Hindlimb muscle (tissue), 1 donor: Measurements from ENCODE around the gene MSL2. TPM values are rescaled to one million over a fixed set of nuclear protein-coding genes. Genes with fewer than 3 reads are reported as not detected.
"Not testable (repeated sequence)": the region's sequence is repeated elsewhere in the genome, so short reads cannot be mapped to it uniquely, and the experiment has no call there.

Experiments
- DNase-seq: peaks from one replicate; pipeline ENCODE4 v3.0.0-alpha.2; 2013
- polyA plus RNA-seq: library from polyadenylated mRNA; unstranded; fragments of 120-200 nt; gene quantifications from one replicate; pipeline ENCODE4 v1.2.1, GENCODE V29; 2013; ENCODE audit not compliant: insufficient read length

MSL2 gene
- polyA plus RNA-seq, 1 donor: 24.5 TPM

- not testable (repeated sequence) for DNase-seq
Observed at GRCh38 chr3:136192195-136192594, 3.9 kb downstream of the MSL2 start.

GRCh38 chr3:136189859-136190617 lies 6.1 kb downstream of the MSL2 start:
- no peak for DNase-seq

GRCh38 chr3:136189043-136189442 lies 7.1 kb downstream of the MSL2 start:
- no peak for DNase-seq

GRCh38 chr3:136187868-136188267 lies 8.3 kb downstream of the MSL2 start:
- no peak for DNase-seq

GRCh38 chr3:136186846-136187245 lies 9.3 kb downstream of the MSL2 start:
- DNase-seq: no peak

GRCh38 chr3:136186344-136186743 lies 9.8 kb downstream of the MSL2 start:
- DNase-seq: no peak

GRCh38 chr3:136184703-136185102 lies 11.4 kb downstream of the MSL2 start:
- no peak for DNase-seq

GRCh38 chr3:136181741-136182140 lies 14.4 kb downstream of the MSL2 start:
- DNase-seq: no peak

GRCh38 chr3:136177876-136178275 lies 18.3 kb downstream of the MSL2 start:
- DNase-seq: no peak

- no peak for DNase-seq
Observed at GRCh38 chr3:136173939-136174490, 22.1 kb downstream of the MSL2 start.

- no peak for DNase-seq
Observed at GRCh38 chr3:136171097-136171542, 25.0 kb downstream of the MSL2 start.

- not testable (repeated sequence) for DNase-seq
Observed at GRCh38 chr3:136168236-136168635, 27.9 kb downstream of the MSL2 start.

GRCh38 chr3:136166507-136166906 lies 29.6 kb downstream of the MSL2 start:
- no peak for DNase-seq

GRCh38 chr3:136163607-136164006 lies 32.5 kb downstream of the MSL2 start:
- DNase-seq: not testable (repeated sequence)

GRCh38 chr3:136162322-136162721 lies 33.8 kb downstream of the MSL2 start:
- DNase-seq: no peak

- DNase-seq: no peak
Observed at GRCh38 chr3:136161516-136161915, 34.6 kb downstream of the MSL2 start.

GRCh38 chr3:136152963-136153362 lies 43.2 kb downstream of the MSL2 start:
- no peak for DNase-seq

GRCh38 chr3:136152176-136152843 lies 43.8 kb downstream of the MSL2 start:
- no peak for DNase-seq

- no peak for DNase-seq
Observed at GRCh38 chr3:136151219-136151618, 44.9 kb downstream of the MSL2 start.

- no peak for DNase-seq
Observed at GRCh38 chr3:136149667-136150066, 46.5 kb downstream of the MSL2 start.

GRCh38 chr3:136146981-136147729 lies 49.0 kb downstream of the MSL2 start:
- DNase-seq: no peak

- not testable (repeated sequence) for DNase-seq
Observed at GRCh38 chr3:136144397-136144796, 51.7 kb downstream of the MSL2 start.

GRCh38 chr3:136142592-136142991 lies 53.5 kb downstream of the MSL2 start:
- DNase-seq: no peak
